Osteoblast (primary cell): Measurements from ENCODE around the gene PDE1C. TPM values are rescaled to one million over a fixed set of nuclear protein-coding genes. Genes with fewer than 3 reads are reported as not detected.

Source experiments
- DNase-seq: peaks from one replicate; pipeline ENCODE4 v3.0.0; 2011; ENCODE audit warnings: low spot score, mixed read lengths; ENCODE audit not compliant: insufficient read length; ENCODE audit errors: missing footprints
- H2AFZ ChIP-seq: 2 replicates; pipeline ENCODE4 v1.6.0; 2011; ENCODE audit warnings: mild to moderate bottlenecking, low read length
- H3K27ac ChIP-seq: 2 replicates; pipeline ENCODE4 v1.5.1; 2011; ENCODE audit warnings: mild to moderate bottlenecking, low read depth, low read length, moderate library complexity
- H3K27me3 ChIP-seq: 2 replicates; pipeline ENCODE4 v1.6.0; 2012; ENCODE audit warnings: mild to moderate bottlenecking, control low read depth, inconsistent platforms, low read length, moderate library complexity; ENCODE audit not compliant: insufficient read depth
- H3K36me3 ChIP-seq: 2 replicates; pipeline ENCODE4 v1.5.1; 2011; ENCODE audit warnings: mild to moderate bottlenecking, low read length, control low read depth, moderate library complexity; ENCODE audit not compliant: insufficient read depth
- H3K4me1 ChIP-seq: 2 replicates; pipeline ENCODE4 v1.5.1; 2011; ENCODE audit warnings: mild to moderate bottlenecking, low read length, control low read depth, moderate library complexity; ENCODE audit not compliant: insufficient read depth
- H3K4me2 ChIP-seq: 2 replicates; pipeline ENCODE4 v1.6.0; 2011; ENCODE audit warnings: mild to moderate bottlenecking, low read length; ENCODE audit not compliant: insufficient read depth
- H3K4me3 ChIP-seq: fragments of 200-600 bp; sonication (generic); 3 replicates; pipeline ENCODE4 v1.5.1; 2012; ENCODE audit warnings: mild to moderate bottlenecking, low read length, inconsistent platforms; ENCODE audit not compliant: insufficient read depth
- H3K79me2 ChIP-seq: 2 replicates; pipeline ENCODE4 v1.6.0; 2012; ENCODE audit warnings: mild to moderate bottlenecking, low read length, control low read depth, inconsistent platforms; ENCODE audit not compliant: insufficient read depth
- H3K9me3 ChIP-seq: 2 replicates; pipeline ENCODE4 v1.5.1; 2011; ENCODE audit warnings: low read depth, low read length, control low read depth
- H4K20me1 ChIP-seq: 2 replicates; pipeline ENCODE4 v1.6.0; 2012; ENCODE audit warnings: mild to moderate bottlenecking, low read length, control low read depth; ENCODE audit not compliant: insufficient read depth
- CTCF ChIP-seq: IDR thresholded peaks from 2 replicates; pipeline ENCODE4 v1.5.1; 2011; ENCODE audit warnings: mild to moderate bottlenecking, low read depth, low read length, moderate library complexity; ENCODE audit errors: extremely low read depth
- total RNA-seq: library from RNA; depleted of rRNA; stranded (reverse); fragments of >200 nt; gene quantifications from 2 replicates; pipeline ENCODE4 v1.2.3, GENCODE V29; 2012

The PDE1C gene
- total RNA-seq, 1 donor = 149 TPM

DNA sequence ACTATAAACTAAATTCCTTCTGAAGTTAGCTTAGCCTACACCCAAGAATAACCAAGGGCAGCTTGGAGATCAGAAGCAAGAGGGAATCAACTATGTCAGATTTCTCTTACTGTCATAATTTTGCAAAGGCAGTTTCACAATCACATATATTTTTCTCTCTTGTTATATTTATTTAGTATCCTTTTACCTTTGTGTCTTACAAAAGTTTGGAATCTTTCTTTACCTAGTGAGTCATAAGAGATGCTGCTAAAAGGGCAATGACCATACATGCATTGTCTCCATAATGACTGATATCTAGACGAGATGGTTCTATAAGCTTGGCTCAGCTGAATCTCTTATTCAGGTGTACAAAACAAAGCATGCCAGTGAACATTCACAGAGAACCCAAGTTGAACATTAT is 322.1 kb downstream of the PDE1C start:
- H3K4me2 ChIP-seq = no peak overlapping the region
- TF ChIP-seq CTCF = no peak
- H2AFZ ChIP-seq = no peak overlapping the region
- no peaks in the 10 kb centered on the region for H3K4me1 ChIP-seq
- H4K20me1 ChIP-seq = no peaks in the 10 kb centered on the region
- no peaks in the 10 kb centered on the region for H3K27me3 ChIP-seq
- H3K27ac ChIP-seq = no peak overlapping the region
- peak; percentile 21 for DNase-seq
- no peaks in the 10 kb centered on the region for H3K9me3 ChIP-seq
- no peaks in the 10 kb centered on the region for H3K36me3 ChIP-seq
- no peak overlapping the region for H3K4me3 ChIP-seq
- H3K79me2 ChIP-seq = no peaks in the 10 kb centered on the region

- Histone ChIP-seq H3K9me3 (no peaks in the 10 kb centered on the region), H3K36me3 (no peaks in the 10 kb centered on the region), H3K4me3 (no peak overlapping the region), H4K20me1 (no peaks in the 10 kb centered on the region), H3K27me3 (no peaks in the 10 kb centered on the region), H3K27ac (no peak overlapping the region), H3K79me2 (no peaks in the 10 kb centered on the region), H3K4me1 (no peaks in the 10 kb centered on the region), H3K4me2 (no peak overlapping the region), H2AFZ (no peak overlapping the region)
- DNase-seq = no peak
- TF ChIP-seq CTCF = no peak
Measured at GRCh38 chr7:31747553-31747952, 322.7 kb downstream of the PDE1C start.

DNA sequence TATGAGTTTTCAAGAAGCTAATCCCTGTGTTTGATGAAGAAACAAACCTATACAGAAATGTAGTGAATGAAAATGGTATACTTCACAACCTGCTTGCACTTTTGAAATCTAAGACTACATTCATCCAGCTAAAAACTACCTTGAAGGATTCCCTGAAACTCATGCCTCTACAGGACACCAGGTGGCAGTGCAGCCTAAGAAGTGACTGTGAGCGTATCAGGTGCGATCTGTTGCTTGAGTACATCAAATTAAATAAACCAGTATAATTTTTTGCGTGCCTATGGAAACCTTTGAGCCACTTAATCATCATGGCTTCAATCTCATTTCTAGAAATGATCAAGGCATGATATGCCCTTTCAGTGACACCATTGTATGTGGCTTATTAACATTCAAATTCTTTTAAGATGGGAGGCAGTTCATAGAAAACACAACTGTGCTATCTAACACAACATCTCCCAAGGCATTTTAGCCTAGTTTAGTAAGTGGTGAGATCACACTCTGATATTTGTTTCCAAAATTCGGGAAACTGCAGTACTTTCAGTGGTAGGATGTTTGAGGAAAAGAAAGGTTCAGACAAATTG is 325.8 kb downstream of the PDE1C start:
- peak; percentile 71 for DNase-seq
- Histone ChIP-seq H3K4me1 (no peaks in the 10 kb centered on the region), H3K27me3 (no peaks in the 10 kb centered on the region), H3K36me3 (no peaks in the 10 kb centered on the region), H3K9me3 (no peaks in the 10 kb centered on the region), H3K79me2 (no peaks in the 10 kb centered on the region), H3K4me3 (no peak overlapping the region), H4K20me1 (no peaks in the 10 kb centered on the region), H3K27ac (no peak overlapping the region), H3K4me2 (no peak overlapping the region), H2AFZ (no peak overlapping the region)
- peak; percentile 85 for TF ChIP-seq CTCF

- no peak for DNase-seq
- Histone ChIP-seq H2AFZ (no peak overlapping the region), H3K4me1 (no peaks in the 10 kb centered on the region), H3K36me3 (no peaks in the 10 kb centered on the region), H3K79me2 (no peaks in the 10 kb centered on the region), H3K4me2 (no peak overlapping the region), H3K9me3 (no peaks in the 10 kb centered on the region), H4K20me1 (no peaks in the 10 kb centered on the region), H3K27ac (no peak overlapping the region), H3K27me3 (no peaks in the 10 kb centered on the region), H3K4me3 (no peak overlapping the region)
- no peak for TF ChIP-seq CTCF
Measured at GRCh38 chr7:31741852-31742251, 328.4 kb downstream of the PDE1C start.
